Measurements from ENCODE around the gene EEIG2.
"Not testable (repeated sequence)": the region's sequence is repeated elsewhere in the genome, so short reads cannot be mapped to it uniquely, and the experiment has no call there.

The EEIG2 gene

DNA sequence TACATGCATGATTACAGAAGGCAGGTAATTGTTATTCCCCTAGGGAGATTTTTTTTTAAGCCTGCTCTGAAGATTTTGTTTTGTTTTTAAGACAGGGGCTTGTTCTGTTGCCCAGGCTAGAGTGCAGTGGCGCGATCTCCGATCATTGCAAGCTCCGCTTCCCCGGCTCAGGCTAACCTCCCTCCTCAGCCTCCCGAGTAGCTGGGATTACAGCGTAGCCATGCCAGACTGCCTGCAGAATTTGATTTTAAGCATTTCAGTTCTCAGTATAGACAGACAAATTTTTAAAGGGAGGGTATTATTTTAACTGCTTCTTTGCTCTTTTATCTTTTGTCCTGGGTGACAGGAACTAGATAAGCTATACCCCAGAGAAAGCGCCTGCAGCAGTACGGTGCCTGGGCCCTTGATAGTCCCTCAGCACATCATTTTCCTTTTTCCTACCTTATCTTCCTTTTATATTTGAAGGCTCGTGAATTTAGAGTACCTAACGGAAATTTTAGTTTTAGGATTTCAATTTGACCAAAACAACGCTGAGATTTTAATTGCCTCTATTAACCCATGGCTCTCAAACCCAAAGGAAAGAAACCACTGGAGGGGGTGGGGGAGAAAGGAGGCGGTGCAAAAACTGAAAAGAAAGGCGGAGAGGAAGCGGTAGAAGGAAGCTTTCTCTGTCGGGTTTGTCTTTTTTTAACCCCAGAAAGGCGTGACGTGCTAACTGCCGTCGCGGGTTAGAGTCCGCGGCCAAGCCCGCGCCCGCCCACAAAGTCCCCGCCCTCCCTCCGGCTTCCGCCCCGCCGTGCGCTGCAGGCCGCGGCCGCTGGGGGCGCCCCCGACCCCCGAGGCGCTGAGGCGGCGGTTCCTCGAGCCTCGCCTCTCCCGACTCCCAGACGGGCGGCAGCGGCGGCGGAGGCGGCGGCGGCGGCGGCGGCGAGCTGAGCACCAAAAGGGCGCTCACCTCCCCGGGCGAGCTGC is at the start of gene EEIG2:
TSS of gene EEIG2 (plus strand) at position 886 of the 972 bp plus-strand sequence. CDS start 329 bp downstream, outside the sequence.
- peak; percentile 96 for DNase-seq

DNA sequence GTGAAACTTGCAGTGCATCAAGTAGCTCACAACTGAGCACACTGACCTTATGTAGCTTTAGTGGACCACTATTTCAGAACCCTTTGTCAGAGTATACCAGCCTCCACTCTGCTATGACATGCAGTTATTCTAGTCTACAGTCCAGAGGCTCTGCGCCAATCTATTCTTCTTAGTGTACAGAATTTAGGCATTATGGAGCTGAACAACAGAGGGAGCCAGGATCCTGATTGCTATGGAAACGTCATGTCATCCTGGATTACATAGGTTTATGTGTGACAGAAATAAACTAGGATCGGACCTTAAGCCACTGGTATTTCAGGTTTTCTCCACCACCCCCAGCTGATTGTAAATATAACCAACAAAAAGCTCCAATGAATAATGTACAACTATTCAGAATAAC is 48.1 kb upstream of the EEIG2 start:
- no peak for DNase-seq

DNA sequence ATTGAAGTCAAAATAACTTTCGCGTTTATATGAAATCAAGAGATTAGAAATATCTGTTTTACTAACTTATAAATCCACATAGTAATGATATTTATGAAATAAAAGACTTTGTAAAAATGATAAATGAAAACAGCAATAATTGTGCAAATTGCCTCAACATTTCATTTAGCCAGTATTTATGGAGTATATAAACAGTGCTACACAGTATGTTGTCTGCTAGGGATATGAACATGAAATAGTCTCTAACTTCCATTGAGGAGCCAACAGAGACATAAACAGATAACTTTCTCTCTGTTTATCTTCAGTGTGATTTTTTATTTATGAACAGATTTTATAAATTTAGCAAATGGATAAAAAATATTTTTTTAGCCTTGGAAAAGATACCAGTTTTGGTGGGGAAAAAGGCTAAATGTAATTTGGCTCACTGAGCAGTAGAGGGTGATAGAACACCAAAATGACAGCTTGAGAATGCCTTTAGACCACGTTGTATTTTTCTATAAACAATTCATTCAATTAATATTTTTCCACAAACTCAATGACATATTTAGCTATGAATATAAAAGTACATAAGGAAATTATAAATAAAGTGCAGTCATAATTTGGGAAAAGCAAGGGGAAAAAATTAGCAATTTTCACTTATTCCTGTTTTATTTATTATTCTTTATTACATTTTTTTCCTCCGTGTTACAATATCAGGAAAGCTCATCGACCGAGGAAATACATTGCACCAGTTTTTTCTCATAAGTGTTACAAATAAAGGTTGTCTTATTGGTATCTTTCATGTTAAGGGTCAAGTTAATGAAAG is 47.5 kb upstream of the EEIG2 start:
- no peak for DNase-seq

DNA sequence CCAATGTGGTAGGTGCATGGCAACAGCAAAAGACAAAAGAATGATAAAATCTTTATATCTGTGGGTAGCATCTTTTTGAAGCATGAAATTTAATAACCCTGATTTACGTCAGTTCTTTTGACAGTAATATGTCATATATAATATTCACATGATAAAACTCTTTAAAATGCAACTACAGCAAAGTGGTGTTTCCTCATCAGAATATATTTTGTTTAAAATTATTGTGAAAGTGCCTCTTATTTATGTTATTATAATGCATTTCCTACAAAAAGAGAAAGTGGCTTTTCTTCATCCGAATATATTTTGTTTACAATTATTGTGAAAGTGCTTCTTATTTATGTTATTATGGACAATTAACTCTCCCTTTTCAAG is 46.9 kb upstream of the EEIG2 start:
- no peak for DNase-seq

DNA sequence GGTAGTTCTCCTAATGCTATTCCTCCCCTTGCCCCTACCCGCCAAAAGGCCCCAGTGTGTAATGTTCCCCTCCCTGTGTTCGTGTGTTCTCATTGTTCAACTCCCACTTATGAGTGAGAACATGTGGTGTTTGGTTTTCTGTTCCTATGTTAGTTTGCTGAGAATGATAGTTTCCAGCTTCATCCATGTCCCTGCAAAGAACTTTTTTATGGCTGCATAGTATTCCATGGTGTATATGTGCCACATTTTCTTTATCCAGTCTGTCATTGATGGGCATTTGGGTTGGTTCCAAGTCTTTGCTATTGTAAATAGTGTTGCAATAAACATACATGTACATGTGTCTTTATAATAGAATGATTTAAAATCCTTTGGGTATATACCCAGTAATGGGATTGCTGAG is 46.0 kb upstream of the EEIG2 start:
- not testable (repeated sequence) for DNase-seq

DNA sequence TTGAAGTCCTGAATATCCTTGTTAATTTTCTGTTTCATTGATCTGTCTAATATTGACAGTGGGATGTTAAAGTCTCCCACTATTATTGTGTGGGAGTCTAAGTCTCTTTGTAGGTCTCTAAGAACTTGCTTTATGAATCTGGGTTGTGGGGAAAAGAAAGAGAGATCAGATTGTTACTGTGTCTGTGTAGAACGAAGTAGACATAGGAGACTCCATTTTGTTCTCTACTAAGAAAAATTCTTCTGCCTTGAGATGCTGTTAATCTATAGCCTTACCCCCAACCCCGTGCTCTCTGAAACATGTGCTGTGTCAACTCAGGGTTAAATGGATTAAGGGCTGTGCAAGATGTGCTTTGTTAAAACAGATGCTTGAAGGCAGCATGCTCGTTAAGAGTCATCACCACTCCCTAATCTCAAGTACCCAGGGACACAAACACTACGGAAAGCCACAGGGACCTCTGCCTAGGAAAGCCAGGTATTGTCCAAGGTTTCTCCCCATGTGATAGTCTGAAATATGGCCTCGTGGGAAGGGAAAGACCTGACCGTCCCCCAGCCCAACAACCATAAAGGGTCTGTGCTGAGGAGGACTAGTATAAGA is 42.5 kb upstream of the EEIG2 start:
- DNase-seq: not testable (repeated sequence)

DNA sequence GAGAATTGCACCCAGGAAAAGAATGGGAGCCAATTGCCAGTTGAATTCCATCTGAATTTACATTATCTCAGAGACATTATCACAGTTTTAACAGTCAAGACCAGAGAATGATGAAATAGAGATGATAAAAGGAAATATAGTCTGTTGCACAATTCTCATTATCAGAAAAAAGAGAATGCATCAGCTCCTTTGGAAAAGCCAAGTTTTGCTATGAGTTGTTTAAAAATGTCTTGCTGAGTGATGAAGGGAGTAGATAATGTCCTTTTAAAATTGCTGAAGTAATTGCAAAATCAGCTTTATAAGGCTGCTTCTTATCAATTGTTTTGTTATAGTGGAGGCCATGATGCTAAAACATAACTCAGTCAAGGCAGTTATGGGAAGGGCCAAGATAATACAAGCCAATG is 37.9 kb upstream of the EEIG2 start:
- DNase-seq: no peak

DNA sequence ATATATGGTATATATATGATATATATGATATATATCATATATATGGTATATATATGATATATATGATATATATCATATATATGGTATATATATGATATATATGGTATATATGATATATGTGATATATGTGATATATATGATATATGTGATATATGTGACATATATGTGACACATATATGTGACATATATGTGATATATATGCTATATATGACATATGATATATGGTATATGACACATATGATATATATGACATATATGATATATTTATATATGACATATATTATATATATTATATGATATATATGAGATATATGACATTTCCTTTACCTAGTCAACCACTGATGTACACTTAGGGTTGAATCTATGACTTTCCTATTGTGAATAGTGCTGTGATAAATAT is 36.1 kb upstream of the EEIG2 start:
- no peak for DNase-seq

DNA sequence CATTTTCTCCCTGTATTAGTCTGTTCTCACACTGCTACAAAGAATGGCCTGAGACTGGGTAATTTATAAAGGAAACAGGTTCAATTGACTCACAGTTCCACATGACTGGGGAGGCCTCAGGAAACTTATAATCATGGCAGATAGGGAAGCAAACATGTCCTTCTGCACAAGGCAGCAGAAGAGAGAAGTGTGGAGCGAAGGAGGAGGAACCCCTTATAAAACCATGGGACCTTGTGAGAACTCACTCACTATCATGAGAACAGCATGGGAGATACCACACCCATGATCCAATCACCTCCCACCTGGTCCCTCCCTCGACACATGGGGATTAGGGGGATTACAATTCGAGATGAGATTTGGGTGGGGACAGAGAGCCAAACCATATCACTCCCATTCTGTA is 35.2 kb upstream of the EEIG2 start:
- no peak for DNase-seq

DNA sequence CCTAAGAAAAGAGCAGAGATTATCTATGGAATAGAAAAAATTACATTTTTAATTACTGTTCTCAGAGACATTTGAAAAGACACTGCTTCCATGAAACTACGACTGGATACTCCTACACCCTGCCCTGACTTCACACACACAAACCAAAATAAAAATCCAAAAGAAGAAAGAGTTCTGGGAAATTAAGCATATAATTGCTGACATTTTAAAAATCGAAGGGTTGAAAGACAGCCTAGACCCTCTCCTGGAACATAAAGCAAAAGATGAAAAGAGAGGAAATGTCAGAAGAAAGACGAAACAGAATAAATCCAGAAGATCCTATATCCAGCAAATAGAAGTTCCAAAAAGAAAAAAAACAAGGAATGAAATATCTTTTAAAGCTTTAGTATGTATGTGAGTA is 32.8 kb upstream of the EEIG2 start:
- no peak for DNase-seq

DNA sequence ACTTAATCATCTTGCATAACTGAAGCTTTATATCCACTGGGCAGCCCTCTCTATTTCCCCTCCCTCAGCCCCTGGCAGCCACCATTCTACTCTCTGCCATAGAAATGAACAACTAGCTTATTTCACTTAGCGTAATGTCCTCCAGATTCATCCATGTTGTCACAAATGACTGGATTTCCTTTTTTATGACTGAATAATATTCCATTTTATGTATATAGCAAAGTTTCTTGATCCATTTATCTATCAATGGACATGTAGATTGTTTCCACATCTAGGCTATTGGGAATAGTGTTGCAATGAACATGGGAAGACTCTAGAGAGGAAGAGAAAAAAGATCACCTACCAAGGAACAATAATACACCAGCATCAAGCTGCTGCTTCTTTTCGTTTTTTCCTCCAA is 32.1 kb upstream of the EEIG2 start:
- DNase-seq: no peak

DNA sequence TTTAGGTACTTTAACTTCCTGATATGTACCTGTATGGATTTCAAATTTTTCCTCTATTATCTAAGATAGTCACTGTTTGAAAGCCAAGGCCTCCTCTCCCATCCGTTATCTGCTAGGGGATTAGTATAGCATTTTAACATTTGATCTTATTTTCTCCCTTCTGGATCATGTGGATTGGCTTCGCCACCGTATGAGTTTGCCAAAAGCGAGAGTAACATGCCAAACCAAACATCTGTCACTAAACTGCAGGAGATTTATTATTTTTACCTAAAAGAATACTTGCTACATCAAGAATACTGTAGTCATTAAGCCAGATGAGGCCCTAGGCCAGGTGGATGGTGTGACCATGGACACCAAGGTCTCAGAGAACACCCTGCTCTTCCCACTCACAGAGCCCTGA is 28.5 kb upstream of the EEIG2 start:
- DNase-seq: no peak

DNA sequence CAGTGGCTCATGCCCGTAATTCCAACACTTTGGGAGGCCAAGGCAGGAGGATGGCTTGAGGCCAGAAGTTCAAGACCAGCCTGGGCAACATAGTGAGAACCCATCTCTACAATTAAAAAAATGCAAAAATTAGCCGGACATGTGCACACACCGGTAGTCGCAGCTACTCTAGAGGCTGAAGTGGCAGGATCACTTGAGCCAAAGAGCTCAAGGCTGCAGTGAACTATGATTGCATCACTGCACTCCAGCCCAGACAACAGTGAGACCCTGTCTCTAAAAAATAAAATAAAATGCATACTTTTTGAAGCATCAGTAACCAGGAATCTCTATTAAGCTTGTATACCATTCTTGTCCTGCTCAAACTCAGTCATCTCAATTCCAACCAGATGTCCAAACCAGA is 27.2 kb upstream of the EEIG2 start:
- DNase-seq: no peak

DNA sequence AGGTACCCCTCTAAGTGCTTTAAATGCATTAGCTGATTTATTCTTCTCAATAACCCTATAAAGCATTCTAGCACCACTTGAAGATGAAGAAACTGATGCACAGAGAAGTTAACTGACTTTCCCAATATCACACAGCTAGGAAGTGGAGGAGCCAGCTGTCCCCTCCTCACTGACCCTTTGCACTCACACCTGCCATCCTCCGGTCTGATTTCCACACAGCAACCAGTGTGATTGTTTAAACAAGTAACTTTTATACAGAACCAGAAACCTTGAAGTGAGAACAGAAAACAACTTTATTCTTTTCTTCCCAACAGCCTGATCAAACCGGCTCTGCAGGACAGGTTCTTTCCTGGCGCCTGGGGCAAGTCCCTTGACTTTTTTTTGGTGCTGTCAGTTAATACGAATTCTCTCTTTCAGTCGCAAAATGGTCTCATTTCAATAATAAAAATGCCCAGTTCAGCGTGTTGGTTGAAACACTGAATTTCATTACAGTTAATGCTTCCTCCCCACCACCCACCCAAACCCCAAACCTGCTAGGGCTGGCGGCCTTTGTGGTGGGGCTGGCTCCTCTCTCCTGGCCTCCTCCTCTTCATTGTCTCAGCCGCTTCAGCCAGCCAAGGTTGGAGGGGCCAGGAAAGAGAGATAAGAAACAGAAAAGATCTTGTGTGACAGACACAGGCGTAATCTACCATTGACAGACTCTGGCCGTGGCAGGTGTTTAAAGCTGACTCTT is 26.4 kb upstream of the EEIG2 start:
- DNase-seq: no peak

DNA sequence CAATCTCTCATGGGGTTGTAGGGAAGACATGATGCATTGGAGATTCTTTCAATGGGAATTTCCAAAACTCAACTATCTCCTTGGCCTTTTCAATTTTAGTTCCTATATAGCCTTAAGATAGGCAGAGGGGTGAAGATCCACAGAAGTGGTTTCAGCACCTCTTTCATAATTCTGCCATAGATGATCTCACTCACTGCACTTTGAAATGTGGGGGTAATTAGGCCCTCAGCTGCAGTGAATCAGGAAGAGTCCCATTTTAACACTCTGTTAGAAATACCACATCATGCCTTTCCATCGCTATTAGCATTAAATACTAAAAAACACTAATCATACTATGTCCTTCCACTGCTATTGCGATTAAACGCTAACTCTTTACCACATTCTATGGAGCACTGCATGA is 25.1 kb upstream of the EEIG2 start:
- no peak for DNase-seq

DNA sequence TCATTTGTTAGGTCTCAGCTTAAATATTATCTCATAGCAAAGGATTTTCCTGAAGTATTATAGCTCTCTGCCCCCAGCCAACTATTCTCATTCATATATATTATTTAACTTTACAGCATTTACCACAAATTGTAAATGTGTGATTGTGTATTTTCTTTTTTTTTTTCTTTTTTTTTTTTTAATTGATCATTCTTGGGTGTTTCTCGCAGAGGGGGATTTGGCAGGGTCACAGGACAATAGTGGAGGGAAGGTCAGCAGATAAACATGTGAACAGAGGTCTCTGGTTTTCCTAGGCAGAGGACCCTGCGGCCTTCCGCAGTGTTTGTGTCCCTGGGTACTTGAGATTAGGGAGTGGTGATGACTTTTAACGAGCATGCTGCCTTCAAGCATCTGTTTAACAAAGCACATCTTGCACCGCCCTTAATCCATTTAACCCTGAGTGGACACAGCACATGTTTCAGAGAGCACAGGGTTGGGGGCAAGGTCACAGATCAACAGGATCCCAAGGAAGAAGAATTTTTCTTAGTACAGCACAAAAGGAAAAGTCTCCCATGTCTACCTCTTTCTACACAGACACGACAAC is 24.5 kb upstream of the EEIG2 start:
- not testable (repeated sequence) for DNase-seq

DNA sequence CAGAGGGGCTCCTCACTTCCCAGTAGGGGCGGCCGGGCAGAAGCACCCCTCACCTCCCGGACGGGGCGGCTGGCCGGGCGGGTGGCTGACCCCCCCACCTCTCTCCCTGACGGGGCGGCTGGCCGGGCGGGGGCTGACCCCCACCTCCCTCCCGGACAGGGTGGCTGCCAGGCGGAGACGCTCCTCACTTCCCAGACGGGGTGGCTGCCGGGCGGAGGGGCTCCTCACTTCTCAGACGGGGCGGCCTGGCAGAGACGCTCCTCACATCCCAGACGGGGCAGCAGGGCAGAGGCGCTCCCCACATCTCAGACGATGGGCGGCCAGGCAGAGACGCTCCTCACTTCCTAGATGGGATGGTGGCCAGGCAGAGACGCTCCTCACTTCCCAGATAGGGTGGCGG is 23.9 kb upstream of the EEIG2 start:
- DNase-seq: not testable (repeated sequence)

DNA sequence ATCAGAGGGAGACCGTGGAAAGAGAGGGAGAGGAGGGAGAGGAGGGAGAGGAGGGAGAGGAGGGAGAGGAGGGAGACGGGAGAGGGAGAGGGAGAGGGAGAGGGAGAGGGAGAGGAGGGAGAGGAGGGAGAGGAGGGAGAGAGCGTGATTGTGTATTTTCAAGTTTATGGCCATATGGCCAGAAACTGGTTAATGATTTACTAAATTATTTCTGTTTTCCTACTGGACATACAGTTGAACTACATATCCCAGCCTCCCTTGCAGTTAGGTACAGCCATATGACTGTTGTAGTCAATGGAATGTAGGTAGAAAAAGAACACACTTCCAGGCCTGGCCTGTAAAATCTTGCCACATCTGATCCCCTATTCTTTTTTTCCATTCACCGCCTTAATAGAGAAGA is 23.1 kb upstream of the EEIG2 start:
- DNase-seq: not testable (repeated sequence)

DNA sequence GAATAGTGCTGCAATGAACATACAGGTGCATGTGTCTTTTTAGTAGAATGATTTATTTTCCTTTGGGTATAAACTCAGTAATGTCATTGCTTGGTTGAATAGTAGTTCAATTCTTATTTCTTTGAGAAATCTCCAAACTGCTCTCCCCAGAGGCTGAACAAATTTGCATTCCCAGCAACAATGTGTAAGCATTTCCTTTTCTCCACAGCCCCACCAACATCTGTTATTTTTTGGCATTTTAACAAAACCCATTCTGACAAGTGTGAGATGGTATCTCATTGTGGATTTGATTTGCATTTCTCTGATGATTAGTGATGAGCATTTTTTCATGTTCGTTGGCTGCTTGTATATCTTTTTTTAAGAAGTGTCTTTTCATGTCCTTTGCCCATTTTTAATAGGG is 21.9 kb upstream of the EEIG2 start:
- DNase-seq: no peak

DNA sequence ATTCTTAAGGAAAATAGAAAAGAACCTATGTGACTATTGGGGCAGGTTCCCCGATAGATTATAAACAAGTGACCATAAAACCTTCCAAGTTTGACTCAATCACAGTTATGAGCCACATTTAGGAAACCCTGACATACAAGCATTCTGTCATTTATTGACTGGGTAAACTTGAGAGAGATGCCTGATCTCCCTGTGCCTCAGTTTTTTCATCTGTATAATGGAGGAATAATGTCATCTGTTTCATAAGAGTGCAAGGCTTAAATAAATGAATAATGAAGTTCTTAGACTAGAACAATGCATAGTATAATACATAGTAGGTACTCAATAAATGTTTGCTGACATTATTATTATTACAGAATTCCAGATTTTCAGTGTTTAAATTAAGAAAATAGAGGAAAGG is 18.9 kb upstream of the EEIG2 start:
- DNase-seq: no peak

DNA sequence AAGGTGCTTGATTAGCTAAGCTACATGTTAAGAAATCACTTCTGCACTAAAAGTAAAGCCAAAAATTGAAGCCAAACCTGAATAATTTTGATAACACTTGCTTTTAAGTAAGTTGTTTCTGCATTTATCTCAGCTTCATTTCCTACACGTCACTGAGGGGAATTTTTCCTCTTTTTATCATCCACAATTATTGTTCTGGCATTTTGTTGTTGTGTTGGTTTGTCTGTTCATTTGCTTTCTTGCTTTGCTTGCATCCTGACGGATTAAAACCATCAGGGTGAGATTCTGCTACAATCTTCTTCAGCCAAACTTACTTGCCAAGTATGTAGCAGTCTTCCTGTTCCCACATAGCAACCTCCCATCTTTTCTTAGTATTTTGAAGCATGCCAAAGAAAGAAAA is 18.0 kb upstream of the EEIG2 start:
- no peak for DNase-seq

DNA sequence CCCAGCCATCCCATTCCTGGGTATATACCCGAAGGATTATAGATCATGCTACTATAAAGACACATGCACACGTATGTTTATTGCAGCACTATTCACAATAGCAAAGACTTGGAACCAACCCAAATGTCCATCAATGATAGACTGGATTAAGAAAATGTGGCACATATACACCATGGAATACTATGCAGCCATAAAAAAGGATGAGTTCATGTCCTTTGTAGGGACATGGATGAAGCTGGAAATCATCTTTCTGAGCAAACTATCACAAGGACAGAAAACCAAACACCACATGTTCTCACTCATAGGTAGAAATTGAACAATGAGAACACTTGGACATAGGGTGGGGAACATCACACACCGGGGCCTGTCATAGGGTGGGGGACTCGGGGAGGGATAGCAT is 12.4 kb upstream of the EEIG2 start:
- not testable (repeated sequence) for DNase-seq
